Measurements from ENCODE around the gene RHBDL2. TPM values are rescaled to one million over a fixed set of nuclear protein-coding genes. Genes with fewer than 3 reads are reported as not detected.

The RHBDL2 gene
- total and polyA plus RNA-seq, 2 experiments from 2014 or later, result 0.90 to 1.2 TPM

GRCh38 chr1:38942664-38943428 is 1.2 kb upstream of the RHBDL2 start:
- Mint-ChIP-seq H3K27me3 (ENCODE audit: insufficient read depth, low read depth, poor library complexity) (peaks cover 12% of the 10 kb centered on the region), H3K36me3 (ENCODE audit: low read depth) (peaks cover 4% of the 10 kb centered on the region; the same call in 1 of the 3 replicates), H3K4me3 (no peak overlapping the region), H3K27ac (no peak overlapping the region), H3K4me1 (peaks cover 12% of the 10 kb centered on the region), H3K9me3 (peaks cover 8% of the 10 kb centered on the region; the same call in 2 of the 3 replicates)
- ATAC-seq (no peak), DNase-seq (ENCODE audit: low spot score) (no peak)
- Histone ChIP-seq H2AFZ (no peak overlapping the region), H3K4me2 (no peak overlapping the region), H4K20me1 (replicated peaks; ENCODE audit: insufficient read depth) (no peaks in the 10 kb centered on the region), H3K79me2 (replicated peaks; ENCODE audit: insufficient read depth) (no peaks in the 10 kb centered on the region), H3K4me3 (no peak overlapping the region), H3K9me2 (ENCODE audit: insufficient read depth) (no peaks in the 10 kb centered on the region), H3K27ac (ENCODE audit: low read depth) (no peak overlapping the region), H3K27me3 (ENCODE audit: insufficient read depth) (no peaks in the 10 kb centered on the region), H3K36me3 (ENCODE audit: insufficient read depth) (peaks cover 6% of the 10 kb centered on the region; the same call in 1 of the 2 replicates), H3F3A (replicated peaks; ENCODE audit: low read depth) (no peaks in the 10 kb centered on the region), H3K4me1 (ENCODE audit: insufficient read depth) (no peaks in the 10 kb centered on the region)
- TF ChIP-seq CREB1 (CRISPR knock-in tag; IDR thresholded peaks at IDR 0.05; ENCODE audit: low read depth) (no peak), CTCF (conservative IDR thresholded peaks at IDR 0.05; ENCODE audit: low read depth in 2 of 2) (no peak), EZH2phosphoT487 (IDR thresholded peaks at IDR 0.05; ENCODE audit: unreplicated experiment) (no peak), REST (IDR thresholded peaks at IDR 0.05; ENCODE audit: unreplicated experiment) (no peak), POLR2AphosphoS5 (IDR thresholded peaks at IDR 0.05; ENCODE audit: low read depth) (no peak), JUNB (IDR thresholded peaks at IDR 0.05; ENCODE audit: unreplicated experiment) (no peak), NANOG (IDR thresholded peaks at IDR 0.05; ENCODE audit: borderline replicate concordance) (no peak), STAT1 (IDR thresholded peaks at IDR 0.05; ENCODE audit: unreplicated experiment) (no peak), ETS1 (IDR thresholded peaks at IDR 0.05) (no peak), ZNF331 (CRISPR knock-in tag; IDR thresholded peaks at IDR 0.05; ENCODE audit: low read depth) (no peak)
